C4-2B (cell line): ENCODE results near the gene CCDC186.

Experiments used
- CTCF ChIP-seq: fragments of 450-650 bp; conservative IDR thresholded peaks from 2 replicates; pipeline ENCODE4 v1.5.1; 2017; ENCODE audit warnings: mild to moderate bottlenecking
- ZFX ChIP-seq: fragments of 450-650 bp; IDR thresholded peaks from 2 replicates; pipeline ENCODE4 v1.6.1; 2017

GRCh38 chr10:114189700-114190099, 15.7 kb upstream of the CCDC186 start:
- TF ChIP-seq CTCF (no peak), ZFX (no peak)
